HCT116 (cell line): ENCODE measurements around the gene INTS2. TPM values are rescaled to one million over a fixed set of nuclear protein-coding genes. Genes with fewer than 3 reads are reported as not detected.
"Not testable (repeated sequence)": the region's sequence is repeated elsewhere in the genome, so short reads cannot be mapped to it uniquely, and the experiment has no call there.

Experiments used
- ATAC-seq: fragments of 200-7000 bp; cut with Tn5 transposase; 2 replicates; pipeline ENCODE4 v1.9.1; 2020; ENCODE audit warnings: mild to moderate bottlenecking, moderate library complexity
- BruUV-seq: library from RNA; stranded (reverse); fragments of 400-500 nt; replicated peaks from 2 replicates; lab custom pipeline; 2021; lab: Mats Ljungman, UMichigan
- CTCF ChIA-PET: fragments of 300-600 bp; sonication (Branson Sonifier 250); formaldehyde crosslinking; loops from one replicate; lab custom pipeline; 2021; ENCODE audit warnings: antibody characterized with exemption; lab: Charles Lee
- POLR2A ChIA-PET: fragments of 300-600, 350-600 bp; sonication (Branson Sonifier 250); formaldehyde crosslinking; loops from one replicate; lab custom pipeline; 2021; ENCODE audit warnings: antibody characterized with exemption; lab: Charles Lee
- RAD21 ChIA-PET, 2 experiments: fragments of 300-600 bp; sonication (Branson Sonifier 250); formaldehyde crosslinking; loops; one replicate each; lab custom pipeline; 2023; ENCODE audit warnings: low total read pairs in 2 of 2; ENCODE audit not compliant: uncharacterized antibody in 2 of 2, unreplicated experiment in 2 of 2, low non-redundant PET in 1 of 2; lab: Charles Lee
- DNase-seq: peaks from one replicate; pipeline ENCODE4 v3.0.0-alpha.2; 2010; ENCODE audit warnings: low read depth, low spot score
- H2AFZ ChIP-seq: fragments of 200-600 bp; shearing (Covaris generic), sonication (generic); 2 replicates; pipeline ENCODE4 v1.6.1; 2017; ENCODE audit warnings: low read depth, mixed run types, mixed read lengths, antibody characterized with exemption, low read length; ENCODE audit not compliant: poor library complexity, severe bottlenecking
- H3K27ac ChIP-seq: 2 replicates; pipeline ENCODE4 v1.5.1; 2012; ENCODE audit warnings: low read depth, low read length
- H3K27me3 ChIP-seq: fragments of 200-600 bp; sonication (generic); 2 replicates; pipeline ENCODE4 v1.6.1; 2016; ENCODE audit warnings: mixed run types, low read length, mixed read lengths; ENCODE audit not compliant: insufficient read depth
- H3K36me3 ChIP-seq, 2 experiments: fragments of 200-500 bp in 1 of 2; fragments of 200-600 bp in 1 of 2; sonication (Bioruptor generic) in 1 of 2; sonication (generic) in 1 of 2; 2 replicates each; pipeline versions ENCODE4 v1.5.1 to v1.6.1; 2014 to 2016; ENCODE audit warnings: low read length in 2 of 2, inconsistent platforms in 1 of 2, mixed read lengths in 1 of 2, mixed run types in 1 of 2; ENCODE audit not compliant: insufficient read depth in 2 of 2, control insufficient read depth in 1 of 2
- H3K4me1 ChIP-seq, 2 experiments: fragments of 200-600 bp in 1 of 2; sonication (generic) in 1 of 2; 2 replicates each; pipeline versions ENCODE4 v1.5.1 to v1.6.1; 2012 to 2017; ENCODE audit warnings: low read length in 2 of 2, inconsistent platforms in 1 of 2, mild to moderate bottlenecking in 1 of 2, mixed read lengths in 1 of 2, mixed run types in 1 of 2, moderate library complexity in 1 of 2; ENCODE audit not compliant: insufficient read depth in 2 of 2, control insufficient read depth in 1 of 2
- H3K4me2 ChIP-seq: fragments of 200-600 bp; sonication (generic); 2 replicates; pipeline ENCODE4 v1.6.1; 2017; ENCODE audit warnings: mixed run types, low read length, mixed read lengths
- H3K4me3 ChIP-seq, 2 experiments: fragments of 200-600 bp in 1 of 2; sonication (generic) in 1 of 2; replicated peaks in 1 of 2; 2 replicates each; pipeline ENCODE4 v1.5.1; 2011 to 2016; ENCODE audit warnings: low read length in 2 of 2, control low read depth in 1 of 2, low read depth in 1 of 2, mild to moderate bottlenecking in 1 of 2, mixed read lengths in 1 of 2, mixed run types in 1 of 2
- H3K79me2 ChIP-seq: fragments of 200-600 bp; sonication (generic); 2 replicates; pipeline ENCODE4 v1.6.1; 2017; ENCODE audit warnings: mild to moderate bottlenecking, mixed run types, low read length, moderate library complexity, mixed read lengths; ENCODE audit not compliant: insufficient read depth
- H3K9ac ChIP-seq: fragments of 200-600 bp; sonication (generic); 2 replicates; pipeline ENCODE4 v1.6.1; 2016; ENCODE audit warnings: low read length, mixed read lengths
- H3K9me2 ChIP-seq: fragments of 200-600 bp; sonication (generic), shearing (Covaris generic); 2 replicates; pipeline ENCODE4 v1.6.1; 2017; ENCODE audit warnings: mixed run types, mild to moderate bottlenecking, moderate library complexity; ENCODE audit not compliant: insufficient read depth
- H3K9me3 ChIP-seq, 2 experiments: fragments of 200-500 bp in 1 of 2; fragments of 200-600 bp in 1 of 2; sonication (Bioruptor generic) in 1 of 2; sonication (generic) in 1 of 2; 2 replicates each; pipeline ENCODE4 v1.6.1; 2014 to 2017; ENCODE audit warnings: low read length in 2 of 2, mixed read lengths in 2 of 2, inconsistent platforms in 1 of 2, low read depth in 1 of 2, mild to moderate bottlenecking in 1 of 2, mixed run types in 1 of 2, moderate library complexity in 1 of 2; ENCODE audit not compliant: control insufficient read depth in 1 of 2, insufficient read depth in 1 of 2
- H4K20me1 ChIP-seq: fragments of 200-600 bp; sonication (generic), shearing (Covaris generic); 2 replicates; pipeline ENCODE4 v1.6.1; 2017; ENCODE audit warnings: mixed run types, mild to moderate bottlenecking, moderate library complexity; ENCODE audit not compliant: insufficient read depth
- EGR1 ChIP-seq: IDR thresholded peaks from 2 replicates; pipeline ENCODE4 v1.6.1; 2012; ENCODE audit warnings: low read depth
- ELF1 ChIP-seq: IDR thresholded peaks from 2 replicates; pipeline ENCODE4 v1.6.1; 2012; ENCODE audit warnings: low read depth, borderline replicate concordance
- JUND ChIP-seq: IDR thresholded peaks from 2 replicates; pipeline ENCODE4 v1.6.1; 2012
- TCF7L2 ChIP-seq: IDR thresholded peaks from 2 replicates; pipeline ENCODE4 v1.7.0; 2011; ENCODE audit warnings: borderline replicate concordance, inconsistent platforms; ENCODE audit not compliant: insufficient read depth, insufficient read length; ENCODE audit errors: extremely low read depth
- intact Hi-C: fragments of 100-400 bp; cut with micrococcal nuclease; formaldehyde crosslinking; loops from 2 replicates; pipeline ENCODE4 v1.10.0; 2022
- total RNA-seq: library from RNA; stranded (reverse); gene quantifications from one replicate; pipeline ENCODE4 v1.2.1, GENCODE V29; 2021; ENCODE audit not compliant: unreplicated experiment
- TF ChIP-seq, protein P1 (sequence below): IDR thresholded peaks from 2 replicates; pipeline ENCODE4 v1.6.1; 2011; ENCODE audit warnings: mild to moderate bottlenecking, low read length, moderate library complexity; ENCODE audit not compliant: insufficient replicate concordance; ENCODE audit errors: extremely low read depth

INTS2 gene
- total RNA-seq, 1 experiment from 2014 or later = 40.5 TPM

GRCh38 chr17:61821655-61822054 lies 106.1 kb downstream of the INTS2 start:
- no peaks in the 10 kb centered on the region for H3K27me3 ChIP-seq
- DNase-seq (no peak), ATAC-seq (no peak)
- H2AFZ ChIP-seq = no peak overlapping the region
- H3K9me2 ChIP-seq = no peaks in the 10 kb centered on the region
- H3K4me3 ChIP-seq = no peak overlapping the region
- no peaks in the 10 kb centered on the region for H3K4me1 ChIP-seq
- TF ChIP-seq TCF7L2 (no peak), JUND (no peak), ELF1 (no peak), EGR1 (no peak)
- TF ChIP-seq, protein P1, sequence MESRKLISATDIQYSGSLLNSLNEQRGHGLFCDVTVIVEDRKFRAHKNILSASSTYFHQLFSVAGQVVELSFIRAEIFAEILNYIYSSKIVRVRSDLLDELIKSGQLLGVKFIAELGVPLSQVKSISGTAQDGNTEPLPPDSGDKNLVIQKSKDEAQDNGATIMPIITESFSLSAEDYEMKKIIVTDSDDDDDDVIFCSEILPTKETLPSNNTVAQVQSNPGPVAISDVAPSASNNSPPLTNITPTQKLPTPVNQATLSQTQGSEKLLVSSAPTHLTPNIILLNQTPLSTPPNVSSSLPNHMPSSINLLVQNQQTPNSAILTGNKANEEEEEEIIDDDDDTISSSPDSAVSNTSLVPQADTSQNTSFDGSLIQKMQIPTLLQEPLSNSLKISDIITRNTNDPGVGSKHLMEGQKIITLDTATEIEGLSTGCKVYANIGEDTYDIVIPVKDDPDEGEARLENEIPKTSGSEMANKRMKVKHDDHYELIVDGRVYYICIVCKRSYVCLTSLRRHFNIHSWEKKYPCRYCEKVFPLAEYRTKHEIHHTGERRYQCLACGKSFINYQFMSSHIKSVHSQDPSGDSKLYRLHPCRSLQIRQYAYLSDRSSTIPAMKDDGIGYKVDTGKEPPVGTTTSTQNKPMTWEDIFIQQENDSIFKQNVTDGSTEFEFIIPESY = no peak
- TF ChIP-seq, all 23 proteins: peak for 0
- ChIA-PET POLR2A (interaction anchor here (0.6 kb wide), 1 partner anchor 225 kb away, joined by 3 read pairs; no protein-coding TSS in a partner anchor), CTCF (no interaction called here), RAD21 (no interaction called here)
- no TSS peak for BruUV-seq
- no peak overlapping the region for H3K27ac ChIP-seq
- intact Hi-C loops = no loop called here
- peaks cover 0 to 8% of the 10 kb centered on the region in 2 experiments; a peak in 1 of 4 replicates for H3K36me3 ChIP-seq
- H3K79me2 ChIP-seq = peaks cover 17% of the 10 kb centered on the region
- no peaks in the 10 kb centered on the region for H3K9me3 ChIP-seq
- H3K9ac ChIP-seq = no peak overlapping the region
- H3K4me2 ChIP-seq = no peak overlapping the region
- no peaks in the 10 kb centered on the region for H4K20me1 ChIP-seq

- H3K4me2 ChIP-seq, DNase-seq, intact Hi-C loops, BruUV-seq, H4K20me1 ChIP-seq, H3K79me2 ChIP-seq, H3K9me3 ChIP-seq, H3K4me1 ChIP-seq, CTCF ChIA-PET, H3K27ac ChIP-seq, H2AFZ ChIP-seq, H3K27me3 ChIP-seq, H3K36me3 ChIP-seq, ATAC-seq, RAD21 ChIA-PET, POLR2A ChIA-PET, H3K4me3 ChIP-seq, H3K9me2 ChIP-seq, H3K9ac ChIP-seq: not testable (repeated sequence)
Observed at GRCh38 chr17:61819265-61819664, 108.5 kb downstream of the INTS2 start.
